Endothelial cell (in vitro differentiated cells): ENCODE data around the gene MBNL2. TPM values are rescaled to one million over a fixed set of nuclear protein-coding genes. Genes with fewer than 3 reads are reported as not detected.
A peak's percentile ranks its signal among the peaks of the same experiment; 100 is the strongest.

Experiments used
- DNase-seq: peaks from one replicate; pipeline ENCODE4 v3.0.0; 2021; ENCODE audit warnings: low spot score
- H3K27ac Mint-ChIP-seq: one replicate; pipeline ENCODE4 v1.8.0; 2021; ENCODE audit warnings: mixed read lengths, inconsistent platforms; ENCODE audit not compliant: unreplicated experiment
- H3K27me3 Mint-ChIP-seq: one replicate; pipeline ENCODE4 v1.8.0; 2021; ENCODE audit warnings: mild to moderate bottlenecking, moderate library complexity, mixed read lengths, inconsistent platforms; ENCODE audit not compliant: unreplicated experiment
- H3K36me3 Mint-ChIP-seq: one replicate; pipeline ENCODE4 v1.8.0; 2021; ENCODE audit warnings: mild to moderate bottlenecking, low read depth, mixed read lengths, inconsistent platforms; ENCODE audit not compliant: unreplicated experiment
- H3K4me1 Mint-ChIP-seq: one replicate; pipeline ENCODE4 v1.8.0; 2021; ENCODE audit warnings: mild to moderate bottlenecking, mixed read lengths, inconsistent platforms; ENCODE audit not compliant: unreplicated experiment
- H3K4me3 Mint-ChIP-seq: one replicate; pipeline ENCODE4 v1.8.0; 2021; ENCODE audit warnings: mild to moderate bottlenecking, mixed read lengths, inconsistent platforms; ENCODE audit not compliant: unreplicated experiment
- H3K9me3 Mint-ChIP-seq: one replicate; pipeline ENCODE4 v1.8.0; 2021; ENCODE audit warnings: mixed read lengths, inconsistent platforms; ENCODE audit not compliant: unreplicated experiment
- CTCF ChIP-seq: fragments of 200-600 bp; sonication (generic); IDR thresholded peaks from one replicate; pipeline ENCODE4 v1.5.0; 2021; ENCODE audit warnings: antibody characterized with exemption; ENCODE audit not compliant: unreplicated experiment
- total RNA-seq: library from RNA; stranded (reverse); fragmentation: NEBNext Ultra II Directional; extraction: Animal tissue kit (Norgen Biotek cat#: 25700); gene quantifications from one replicate; pipeline ENCODE4 v1.2.1, GENCODE V29; 2021; ENCODE audit not compliant: unreplicated experiment

Gene MBNL2
- total RNA-seq, 1 donor from 2014 or later, result 137 TPM

- H3K27me3 Mint-ChIP-seq, result peaks cover under 1% of the 10 kb centered on the region
- H3K4me1 Mint-ChIP-seq, result no peaks in the 10 kb centered on the region
- H3K4me3 Mint-ChIP-seq, result peak overlapping the region; percentile 71
- H3K36me3 Mint-ChIP-seq, result peaks cover 55% of the 10 kb centered on the region
- no peak for TF ChIP-seq CTCF
- no peak for DNase-seq
- no peaks in the 10 kb centered on the region for H3K9me3 Mint-ChIP-seq
- H3K27ac Mint-ChIP-seq, result no peak overlapping the region
Measured at GRCh38 chr13:97381189-97381588, 159.1 kb downstream of the MBNL2 start.

- Mint-ChIP-seq H3K27ac (no peak overlapping the region), H3K27me3 (peaks cover 2% of the 10 kb centered on the region), H3K36me3 (peaks cover 61% of the 10 kb centered on the region), H3K9me3 (no peaks in the 10 kb centered on the region), H3K4me1 (no peaks in the 10 kb centered on the region), H3K4me3 (no peak overlapping the region)
- no peak for DNase-seq
- no peak for TF ChIP-seq CTCF
Measured at GRCh38 chr13:97382276-97382675, 160.1 kb downstream of the MBNL2 start.

- Mint-ChIP-seq H3K9me3 (no peaks in the 10 kb centered on the region), H3K36me3 (peaks cover 61% of the 10 kb centered on the region), H3K4me3 (no peak overlapping the region), H3K27ac (no peak overlapping the region), H3K27me3 (peaks cover 8% of the 10 kb centered on the region), H3K4me1 (peaks cover 3% of the 10 kb centered on the region)
- no peak for TF ChIP-seq CTCF
- DNase-seq, result no peak
Measured at GRCh38 chr13:97384371-97384770, 162.2 kb downstream of the MBNL2 start.

GRCh38 chr13:97385146-97385545 lies 163.0 kb downstream of the MBNL2 start:
- H3K9me3 Mint-ChIP-seq, result no peaks in the 10 kb centered on the region
- peaks cover 57% of the 10 kb centered on the region for H3K36me3 Mint-ChIP-seq
- DNase-seq, result no peak

GRCh38 chr13:97385854-97386253 lies 163.7 kb downstream of the MBNL2 start:
- no peak for TF ChIP-seq CTCF
- peaks cover 52% of the 10 kb centered on the region for H3K36me3 Mint-ChIP-seq
- no peak overlapping the region for H3K4me3 Mint-ChIP-seq
- H3K4me1 Mint-ChIP-seq, result peaks cover 3% of the 10 kb centered on the region
- H3K27ac Mint-ChIP-seq, result no peak overlapping the region
- H3K9me3 Mint-ChIP-seq, result no peaks in the 10 kb centered on the region
- DNase-seq, result no peak
- H3K27me3 Mint-ChIP-seq, result peaks cover 8% of the 10 kb centered on the region

More at GRCh38 chr13:97385146-97385545, 163.0 kb downstream of the MBNL2 start:
- TF ChIP-seq CTCF, result no peak
- H3K4me3 Mint-ChIP-seq, result no peak overlapping the region
- no peak overlapping the region for H3K27ac Mint-ChIP-seq
- peaks cover 8% of the 10 kb centered on the region for H3K27me3 Mint-ChIP-seq
- H3K4me1 Mint-ChIP-seq, result peaks cover 3% of the 10 kb centered on the region
